ENCODE data around the gene GRID1.

GRCh38 chr10:86393862-86394455 is 27.4 kb upstream of the GRID1 start:
- TF ChIP-seq, protein P1, sequence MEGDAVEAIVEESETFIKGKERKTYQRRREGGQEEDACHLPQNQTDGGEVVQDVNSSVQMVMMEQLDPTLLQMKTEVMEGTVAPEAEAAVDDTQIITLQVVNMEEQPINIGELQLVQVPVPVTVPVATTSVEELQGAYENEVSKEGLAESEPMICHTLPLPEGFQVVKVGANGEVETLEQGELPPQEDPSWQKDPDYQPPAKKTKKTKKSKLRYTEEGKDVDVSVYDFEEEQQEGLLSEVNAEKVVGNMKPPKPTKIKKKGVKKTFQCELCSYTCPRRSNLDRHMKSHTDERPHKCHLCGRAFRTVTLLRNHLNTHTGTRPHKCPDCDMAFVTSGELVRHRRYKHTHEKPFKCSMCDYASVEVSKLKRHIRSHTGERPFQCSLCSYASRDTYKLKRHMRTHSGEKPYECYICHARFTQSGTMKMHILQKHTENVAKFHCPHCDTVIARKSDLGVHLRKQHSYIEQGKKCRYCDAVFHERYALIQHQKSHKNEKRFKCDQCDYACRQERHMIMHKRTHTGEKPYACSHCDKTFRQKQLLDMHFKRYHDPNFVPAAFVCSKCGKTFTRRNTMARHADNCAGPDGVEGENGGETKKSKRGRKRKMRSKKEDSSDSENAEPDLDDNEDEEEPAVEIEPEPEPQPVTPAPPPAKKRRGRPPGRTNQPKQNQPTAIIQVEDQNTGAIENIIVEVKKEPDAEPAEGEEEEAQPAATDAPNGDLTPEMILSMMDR (IDR thresholded peaks at IDR 0.05) = no peak
- no peak for TF ChIP-seq POLR2A (IDR thresholded peaks at IDR 0.05)
- TF ChIP-seq EP300 (IDR thresholded peaks at IDR 0.05) = no peak
